KMS-11 (cell line): ENCODE data around the gene TPRG1.

Experiments
- H2AFZ ChIP-seq: fragments of 200-600 bp; sonication (generic); 2 replicates; pipeline ENCODE4 v1.6.1; 2016; ENCODE audit warnings: antibody characterized with exemption, mixed run types, low read depth
- H3K27ac ChIP-seq: fragments of 200-600 bp; sonication (generic); 2 replicates; pipeline ENCODE4 v1.6.1; 2016; ENCODE audit warnings: mild to moderate bottlenecking, mixed run types
- H3K27me3 ChIP-seq: fragments of 200-600 bp; sonication (generic); 2 replicates; pipeline ENCODE4 v1.6.1; 2017; ENCODE audit warnings: mild to moderate bottlenecking, low read depth, mixed run types, moderate library complexity; ENCODE audit not compliant: insufficient read depth
- H3K36me3 ChIP-seq: fragments of 200-600 bp; sonication (generic); 2 replicates; pipeline ENCODE4 v1.6.1; 2017; ENCODE audit warnings: mild to moderate bottlenecking, mixed run types; ENCODE audit not compliant: insufficient read depth
- H3K4me1 ChIP-seq: fragments of 200-600 bp; sonication (generic); 2 replicates; pipeline ENCODE4 v1.6.1; 2016; ENCODE audit warnings: mild to moderate bottlenecking, low read depth, mixed run types; ENCODE audit not compliant: poor library complexity, severe bottlenecking
- H3K4me2 ChIP-seq: fragments of 200-600 bp; sonication (generic); 2 replicates; pipeline ENCODE4 v1.7.0; 2016; ENCODE audit warnings: mild to moderate bottlenecking, mixed run types
- H3K4me3 ChIP-seq: fragments of 200-600 bp; sonication (generic); IDR thresholded peaks from 2 replicates; pipeline ENCODE4 v1.6.1; 2017; ENCODE audit warnings: low read depth, low read length, mixed read lengths; ENCODE audit not compliant: insufficient read depth
- H3K79me2 ChIP-seq: fragments of 200-600 bp; sonication (generic); 2 replicates; pipeline ENCODE4 v1.6.1; 2016; ENCODE audit warnings: low read depth, mixed run types; ENCODE audit not compliant: insufficient read depth
- H3K9ac ChIP-seq: fragments of 200-600 bp; sonication (generic); 2 replicates; pipeline ENCODE4 v1.6.1; 2016; ENCODE audit warnings: mild to moderate bottlenecking, mixed run types
- H4K20me1 ChIP-seq: fragments of 200-600 bp; sonication (generic); 2 replicates; pipeline ENCODE4 v1.6.1; 2016; ENCODE audit warnings: mild to moderate bottlenecking, mixed run types; ENCODE audit not compliant: insufficient read depth
- CTCF ChIP-seq: fragments of 200-600 bp; sonication (generic); conservative IDR thresholded peaks from 2 replicates; pipeline ENCODE4 v1.6.1; 2017; ENCODE audit warnings: low read depth, mild to moderate bottlenecking, antibody characterized with exemption, low read length, moderate library complexity, mixed read lengths

TPRG1 gene

GRCh38 chr3:189210251-189210770, 38.5 kb downstream of the TPRG1 start:
- H3K4me2 ChIP-seq, result no peak overlapping the region
- no peaks in the 10 kb centered on the region for H3K27me3 ChIP-seq
- TF ChIP-seq CTCF, result no peak
- H3K9ac ChIP-seq, result no peak overlapping the region
- H3K4me3 ChIP-seq, result no peak overlapping the region
- no peak overlapping the region for H2AFZ ChIP-seq
- no peaks in the 10 kb centered on the region for H3K36me3 ChIP-seq
- H3K4me1 ChIP-seq, result no peaks in the 10 kb centered on the region
- H3K27ac ChIP-seq, result no peak overlapping the region
- no peaks in the 10 kb centered on the region for H4K20me1 ChIP-seq
- H3K79me2 ChIP-seq, result no peaks in the 10 kb centered on the region

GRCh38 chr3:189212681-189213080, 40.9 kb downstream of the TPRG1 start:
- no peaks in the 10 kb centered on the region for H3K4me1 ChIP-seq
- H3K27me3 ChIP-seq, result no peaks in the 10 kb centered on the region
- H3K4me3 ChIP-seq, result no peak overlapping the region
- H3K79me2 ChIP-seq, result no peaks in the 10 kb centered on the region
- no peaks in the 10 kb centered on the region for H3K36me3 ChIP-seq
- H3K4me2 ChIP-seq, result no peak overlapping the region
- no peak overlapping the region for H3K9ac ChIP-seq
- H4K20me1 ChIP-seq, result no peaks in the 10 kb centered on the region
- no peak overlapping the region for H3K27ac ChIP-seq
- no peak for TF ChIP-seq CTCF
- H2AFZ ChIP-seq, result no peak overlapping the region

GRCh38 chr3:189214651-189215050, 42.9 kb downstream of the TPRG1 start:
- Histone ChIP-seq H3K79me2 (no peaks in the 10 kb centered on the region), H3K9ac (no peak overlapping the region), H3K4me3 (no peak overlapping the region), H2AFZ (no peak overlapping the region), H3K4me1 (no peaks in the 10 kb centered on the region), H3K4me2 (no peak overlapping the region), H3K27ac (no peak overlapping the region), H3K27me3 (no peaks in the 10 kb centered on the region), H3K36me3 (no peaks in the 10 kb centered on the region), H4K20me1 (no peaks in the 10 kb centered on the region)
- no peak for TF ChIP-seq CTCF

GRCh38 chr3:189222927-189223636, 51.3 kb downstream of the TPRG1 start:
- no peaks in the 10 kb centered on the region for H4K20me1 ChIP-seq
- no peak overlapping the region for H3K27ac ChIP-seq
- H2AFZ ChIP-seq, result no peak overlapping the region
- no peaks in the 10 kb centered on the region for H3K4me1 ChIP-seq
- no peak overlapping the region for H3K9ac ChIP-seq
- H3K4me2 ChIP-seq, result no peak overlapping the region
- H3K27me3 ChIP-seq, result no peaks in the 10 kb centered on the region
- H3K36me3 ChIP-seq, result no peaks in the 10 kb centered on the region
- H3K79me2 ChIP-seq, result no peaks in the 10 kb centered on the region
- H3K4me3 ChIP-seq, result no peak overlapping the region
- TF ChIP-seq CTCF, result no peak
